Adrenal gland (tissue), 5 donors: ENCODE data around the gene LRRC57.

ENCODE experiments used
- CTCF ChIP-seq, 6 experiments: fragments of 450-650 bp in 4 of 6; fragments of 200-600 bp in 2 of 6; sonication (generic) in 1 of 6; IDR thresholded peaks; 1 replicate in 5 of 6; 2 replicates in 1 of 6; pipeline versions ENCODE4 v1.5.1 to v1.8.0; 2016 to 2021; ENCODE audit warnings: antibody characterized with exemption in 6 of 6, mild to moderate bottlenecking in 2 of 6, moderate library complexity in 1 of 6
- POLR2A ChIP-seq, 2 donors: fragments of 450-650 bp; IDR thresholded peaks; one replicate each; pipeline ENCODE4 v1.6.1; 2017; ENCODE audit warnings: antibody characterized with exemption in 2 of 2, mild to moderate bottlenecking in 2 of 2, moderate library complexity in 1 of 2
- donor health status: DM: no; HTN: no; CAD: no.

- TF ChIP-seq CTCF (IDR thresholded peaks at IDR 0.05) (no peak), POLR2A (IDR thresholded peaks at IDR 0.05) (no peak)
Measured at GRCh38 chr15:42499858-42500609, 48.6 kb downstream of the LRRC57 start.
